ENCODE results near the gene PREX1. TPM values are rescaled to one million over a fixed set of nuclear protein-coding genes. Genes with fewer than 3 reads are reported as not detected.

Gene PREX1
- total RNA-seq, 3 donors from 2014 or later: 9.9 to 14.1 (median 13.5) TPM

GRCh38 chr20:48607544-48607865 is 220.3 kb downstream of the PREX1 start:
- no peaks in the 10 kb centered on the region for H3K4me1 ChIP-seq (ENCODE audit: low read depth)
- intact Hi-C loops (cut with DNase I, micrococcal nuclease): no loop called here
- H3K36me3 ChIP-seq (ENCODE audit: low read depth): no peaks in the 10 kb centered on the region
- DNase-seq: peak in 1 of 3 donors; percentile 1
- no peak for ATAC-seq
- H3K4me3 ChIP-seq: no peak overlapping the region
- no peaks in the 10 kb centered on the region for H3K9me3 ChIP-seq
- TF ChIP-seq CTCF (IDR thresholded peaks at IDR 0.05): no peak

- H3K4me1 ChIP-seq (ENCODE audit: low read depth): no peaks in the 10 kb centered on the region
- H3K4me3 ChIP-seq: no peak overlapping the region
- ATAC-seq (no peak), DNase-seq (peak in 2 of 3 donors; percentile 13 to 33)
- no peak for TF ChIP-seq CTCF (IDR thresholded peaks at IDR 0.05)
- H3K9me3 ChIP-seq: no peaks in the 10 kb centered on the region
- intact Hi-C loops (cut with DNase I, micrococcal nuclease): no loop called here
- no peaks in the 10 kb centered on the region for H3K36me3 ChIP-seq (ENCODE audit: low read depth)
Observed at GRCh38 chr20:48606841-48607543, 220.8 kb downstream of the PREX1 start.

GRCh38 chr20:48606172-48606840 is 221.5 kb downstream of the PREX1 start:
- DNase-seq (peak in 1 of 3 donors; percentile 6), ATAC-seq (no peak)
- intact Hi-C loops (cut with DNase I, micrococcal nuclease): no loop called here
- no peaks in the 10 kb centered on the region for H3K36me3 ChIP-seq (ENCODE audit: low read depth)
- no peaks in the 10 kb centered on the region for H3K9me3 ChIP-seq
- H3K4me1 ChIP-seq (ENCODE audit: low read depth): no peaks in the 10 kb centered on the region
- H3K4me3 ChIP-seq: no peak overlapping the region
- TF ChIP-seq CTCF (IDR thresholded peaks at IDR 0.05): no peak

GRCh38 chr20:48605364-48606171 is 222.2 kb downstream of the PREX1 start:
- Histone ChIP-seq H3K36me3 (ENCODE audit: low read depth) (no peaks in the 10 kb centered on the region), H3K4me3 (no peak overlapping the region), H3K9me3 (no peaks in the 10 kb centered on the region), H3K4me1 (ENCODE audit: low read depth) (no peaks in the 10 kb centered on the region)
- TF ChIP-seq CTCF (IDR thresholded peaks at IDR 0.05): no peak
- ATAC-seq (no peak), DNase-seq (peak in 2 of 3 donors; percentile 18 to 20)
- intact Hi-C loops (cut with DNase I, micrococcal nuclease): no loop called here

GRCh38 chr20:48604936-48605335 is 222.9 kb downstream of the PREX1 start:
- intact Hi-C loops (cut with DNase I, micrococcal nuclease): no loop called here

More at GRCh38 chr20:48604936-48605335, 222.9 kb downstream of the PREX1 start:
- no peaks in the 10 kb centered on the region for H3K4me1 ChIP-seq (ENCODE audit: low read depth)
- no peak for TF ChIP-seq CTCF (IDR thresholded peaks at IDR 0.05)
- no peak overlapping the region for H3K4me3 ChIP-seq
- no peaks in the 10 kb centered on the region for H3K9me3 ChIP-seq
- H3K36me3 ChIP-seq (ENCODE audit: low read depth): no peaks in the 10 kb centered on the region
- ATAC-seq: no peak
- peak in 2 of 3 donors; percentile 1 to 15 for DNase-seq

Data from mucosa of descending colon (tissue), 3 donors.